Common myeloid progenitor, CD34-positive (primary cell): Measurements from ENCODE around the gene PIEZO1.

Source experiments
- CTCF ChIA-PET: fragments of 350-600 bp; sonication (Branson Sonifier 250); formaldehyde crosslinking; loops from one replicate; lab custom pipeline; 2021; ENCODE audit warnings: antibody characterized with exemption; lab: Charles Lee
- POLR2A ChIA-PET: fragments of 350-600 bp; sonication (Branson Sonifier 250); formaldehyde crosslinking; loops from one replicate; lab custom pipeline; 2021; ENCODE audit warnings: antibody characterized with exemption; lab: Charles Lee
- DNase-seq, 3 donors: peaks; one replicate each; pipeline versions ENCODE4 v3.0.0 to v3.0.0-alpha.2; 2013
- H3K27ac ChIP-seq, 2 experiments: 1 replicate in 1 of 2; 2 replicates in 1 of 2; pipeline ENCODE4 v1.7.0; 2013; ENCODE audit warnings: inconsistent platforms in 2 of 2, low read length in 2 of 2, mild to moderate bottlenecking in 2 of 2, low read depth in 1 of 2, moderate library complexity in 1 of 2; ENCODE audit not compliant: severe bottlenecking in 2 of 2, insufficient read depth in 1 of 2, poor library complexity in 1 of 2
- H3K27me3 ChIP-seq, 5 experiments: replicated peaks in 2 of 5; 1 replicate in 3 of 5; 2 replicates in 2 of 5; pipeline versions ENCODE4 v1.6.1 to v1.7.0; 2013; ENCODE audit warnings: low read length in 4 of 5, mild to moderate bottlenecking in 2 of 5, moderate library complexity in 2 of 5, inconsistent platforms in 1 of 5; ENCODE audit not compliant: insufficient read depth in 5 of 5, control insufficient read depth in 4 of 5
- H3K36me3 ChIP-seq, 4 experiments: 1 replicate in 2 of 4; 2 replicates in 2 of 4; pipeline versions ENCODE4 v1.6.1 to v1.7.0; 2013; ENCODE audit warnings: low read length in 3 of 4, control low read depth in 1 of 4, mild to moderate bottlenecking in 1 of 4; ENCODE audit not compliant: control insufficient read depth in 4 of 4, insufficient read depth in 4 of 4
- H3K4me1 ChIP-seq, 4 experiments: 1 replicate in 3 of 4; 2 replicates in 1 of 4; pipeline versions ENCODE4 v1.6.1 to v1.7.1; 2013; ENCODE audit warnings: low read length in 3 of 4, mild to moderate bottlenecking in 3 of 4, control low read depth in 1 of 4, inconsistent platforms in 1 of 4, moderate library complexity in 1 of 4; ENCODE audit not compliant: control insufficient read depth in 4 of 4, insufficient read depth in 4 of 4; ENCODE audit errors: control extremely low read depth in 1 of 4
- H3K4me3 ChIP-seq, 7 experiments: 1 replicate in 4 of 7; 2 replicates in 3 of 7; pipeline versions ENCODE4 v1.5.1 to v1.7.0; 2013; ENCODE audit warnings: mild to moderate bottlenecking in 7 of 7, low read length in 6 of 7, moderate library complexity in 6 of 7, inconsistent platforms in 2 of 7, low read depth in 2 of 7, control low read depth in 1 of 7; ENCODE audit not compliant: insufficient read depth in 4 of 7, control insufficient read depth in 1 of 7; ENCODE audit errors: extremely low read depth in 1 of 7
- H3K9me3 ChIP-seq, 5 experiments: 1 replicate in 4 of 5; 2 replicates in 1 of 5; pipeline versions ENCODE4 v1.6.1 to v1.7.1; 2013; ENCODE audit warnings: low read length in 4 of 5, mild to moderate bottlenecking in 2 of 5, inconsistent platforms in 1 of 5, low read depth in 1 of 5, moderate library complexity in 1 of 5; ENCODE audit not compliant: control insufficient read depth in 4 of 5, insufficient read depth in 2 of 5; ENCODE audit errors: control extremely low read depth in 1 of 5
- WGBS: methylation state at CpG from one replicate; pipeline ENCODE4 v1.1.5; 2013; ENCODE audit not compliant: insufficient coverage; 5-methylcytosine and 5-hydroxymethylcytosine counted together

Gene PIEZO1

DNA sequence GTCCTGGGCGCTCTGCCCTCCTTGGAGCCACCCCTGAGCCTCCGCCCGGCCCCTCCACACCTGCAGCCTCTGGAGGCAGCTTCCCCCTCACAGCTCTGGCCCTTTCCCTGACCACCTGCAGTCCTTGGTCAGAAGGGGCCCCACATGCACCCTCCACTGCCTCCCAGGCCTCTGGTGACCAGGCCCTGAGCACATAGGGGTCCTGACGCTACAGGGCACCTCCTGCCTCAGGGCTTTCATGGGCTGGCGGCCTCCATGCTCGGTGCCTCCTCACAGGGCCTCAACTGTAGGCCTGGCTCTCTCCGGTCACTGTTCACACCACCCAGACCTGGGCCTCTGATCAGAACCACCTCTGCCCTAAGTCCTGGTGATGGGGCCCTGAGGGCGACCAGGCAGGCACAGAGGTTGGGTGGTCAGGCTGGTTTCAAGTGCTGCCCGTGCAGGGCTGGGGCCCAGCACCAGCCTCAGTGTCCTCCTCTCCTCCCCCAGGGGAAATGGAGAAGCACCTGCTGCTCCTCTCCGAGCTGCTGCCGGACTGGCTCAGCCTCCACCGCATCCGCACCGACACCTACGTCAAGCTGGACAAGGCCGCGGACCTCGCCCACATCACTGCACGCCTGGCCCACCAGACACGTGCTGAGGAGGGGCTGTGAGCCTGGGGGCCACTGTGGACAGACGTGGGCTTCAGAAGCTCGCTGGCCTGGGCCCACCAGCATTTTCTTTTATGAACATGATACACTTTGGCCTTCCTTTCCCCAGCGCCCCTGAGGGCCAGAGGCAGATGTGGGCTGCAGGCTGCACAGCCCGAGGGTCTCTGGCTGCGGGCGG lies 22.8 kb upstream of the PIEZO1 start:
- ChIA-PET POLR2A (interaction anchor here (0.6 kb wide), 1 partner anchor 349 kb away, joined by 3 read pairs; no protein-coding TSS in a partner anchor), CTCF (interaction anchor here (1.0 to 1.4 kb wide), 4 partner anchors 11 to 71 kb away, joined by 3 to 5 read pairs (median 4); no protein-coding TSS in a partner anchor)
- no peak for DNase-seq
- Histone ChIP-seq H3K36me3 (peaks cover 0 to 59% (median 31%) of the 10 kb centered on the region in 4 experiments), H3K9me3 (no peaks in the 10 kb centered on the region), H3K27me3 (no peaks in the 10 kb centered on the region), H3K4me3 (no peak overlapping the region), H3K27ac (no peak overlapping the region), H3K4me1 (peaks cover 0 to 61% (median 45%) of the 10 kb centered on the region in 4 experiments)
- 97% methylated on average over 23 of the region's 26 CpGs for WGBS

DNA sequence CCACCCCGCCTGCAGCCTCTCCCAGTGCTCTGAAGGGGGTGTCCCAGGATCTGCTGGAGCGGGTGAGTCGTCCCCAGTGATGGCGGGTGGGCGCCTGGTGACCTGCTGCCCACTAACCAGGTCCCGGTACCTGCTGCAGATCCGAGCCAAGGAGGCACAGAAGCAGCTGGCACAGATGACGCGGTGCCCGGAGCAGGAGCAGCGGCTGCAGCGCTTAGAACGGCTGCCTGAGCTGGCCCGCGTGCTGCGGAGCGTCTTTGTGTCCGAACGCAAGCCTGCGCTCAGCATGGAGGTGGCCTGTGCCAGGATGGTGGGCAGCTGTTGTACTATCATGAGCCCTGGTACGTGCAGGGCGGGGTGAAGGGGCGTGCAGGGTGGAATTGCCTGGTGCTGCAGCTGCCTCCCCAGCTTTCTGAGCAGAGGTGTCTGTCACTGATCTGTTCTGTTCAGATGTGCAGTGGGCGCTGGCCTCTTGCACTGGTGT lies 22.2 kb upstream of the PIEZO1 start:
- H3K27ac ChIP-seq: no peak overlapping the region
- no peaks in the 10 kb centered on the region for H3K27me3 ChIP-seq
- H3K9me3 ChIP-seq: no peaks in the 10 kb centered on the region
- no peak for DNase-seq
- WGBS: 98% methylated on average over 24 of the region's 24 CpGs
- H3K4me3 ChIP-seq: no peak overlapping the region
- CTCF ChIA-PET: interaction anchor here (1.0 to 1.6 kb wide), 3 partner anchors 12 to 23 kb away, joined by 3 to 5 read pairs (median 4); no protein-coding TSS in a partner anchor
- H3K4me1 ChIP-seq: peaks cover 0 to 57% (median 45%) of the 10 kb centered on the region in 4 experiments
- POLR2A ChIA-PET: no interaction called here
- peaks cover 0 to 59% (median 31%) of the 10 kb centered on the region in 4 experiments for H3K36me3 ChIP-seq

DNA sequence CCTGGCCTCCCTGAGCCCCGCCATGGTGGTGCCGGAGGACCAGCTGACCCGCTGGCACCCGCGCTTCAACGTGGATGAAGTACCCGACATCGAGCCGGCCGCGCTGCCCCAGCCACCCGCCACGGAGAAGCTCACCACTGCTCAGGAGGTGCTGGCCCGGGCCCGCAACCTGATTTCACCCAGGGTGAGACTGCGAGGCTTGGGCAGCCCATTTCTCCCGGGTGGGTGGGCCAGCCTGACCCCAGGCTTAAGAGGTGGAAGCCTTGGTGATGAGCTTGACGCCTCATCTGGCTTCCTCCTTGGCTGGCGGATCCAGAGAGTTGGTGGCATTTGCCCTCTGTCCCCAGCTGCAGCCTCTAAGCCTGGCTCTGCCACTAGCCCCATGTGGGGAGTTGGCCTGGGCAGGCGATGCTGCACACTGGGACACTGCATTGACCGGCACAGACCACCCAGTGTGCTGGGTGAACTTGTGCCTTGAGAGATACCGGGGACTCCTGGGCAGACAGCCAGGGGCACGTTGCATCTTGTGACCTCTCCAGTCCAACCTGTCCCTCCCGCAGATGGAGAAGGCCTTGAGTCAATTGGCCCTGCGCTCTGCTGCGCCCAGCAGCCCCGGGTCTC lies 21.6 kb upstream of the PIEZO1 start:
- Histone ChIP-seq H3K36me3 (peaks cover 0 to 59% (median 31%) of the 10 kb centered on the region in 4 experiments), H3K4me1 (peaks cover 0 to 59% (median 48%) of the 10 kb centered on the region in 4 experiments), H3K27me3 (no peaks in the 10 kb centered on the region), H3K27ac (no peak overlapping the region), H3K9me3 (no peaks in the 10 kb centered on the region), H3K4me3 (no peak overlapping the region)
- DNase-seq: no peak
- POLR2A ChIA-PET: interaction anchor here (1.1 kb wide), 1 partner anchor 13 kb away, joined by 5 read pairs; no protein-coding TSS in a partner anchor
- 96% methylated on average over 24 of the region's 27 CpGs for WGBS
- CTCF ChIA-PET: interaction anchor here (0.7 to 1.6 kb wide), 3 partner anchors 13 to 85 kb away, joined by 3 to 5 read pairs (median 3); no protein-coding TSS in a partner anchor

DNA sequence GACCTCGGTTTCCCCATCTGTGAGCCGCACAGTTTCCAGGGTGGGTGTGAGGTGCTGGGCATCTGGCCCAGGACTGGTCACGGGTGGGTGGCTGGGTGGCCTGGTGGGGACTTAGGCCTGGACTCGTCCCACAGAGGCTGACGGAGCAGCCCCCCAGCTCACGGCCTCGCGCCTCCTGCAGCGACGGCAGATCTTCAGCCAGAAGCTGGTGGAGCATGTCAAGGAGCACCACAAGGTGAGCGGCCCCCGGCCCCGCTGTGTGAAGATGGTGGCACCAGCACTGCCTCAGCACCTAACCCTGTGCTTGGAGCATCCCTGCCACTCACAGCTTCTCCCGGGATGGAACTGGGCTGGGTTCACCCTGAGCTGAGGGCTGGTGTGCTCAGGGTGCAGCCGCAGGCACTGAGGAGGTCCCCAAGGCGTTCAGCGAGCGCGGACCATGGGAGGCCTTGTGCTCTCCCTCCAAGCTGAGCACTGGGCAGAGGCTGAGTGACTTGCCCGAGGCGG lies 20.9 kb upstream of the PIEZO1 start:
- no peak overlapping the region for H3K4me3 ChIP-seq
- H3K9me3 ChIP-seq: no peaks in the 10 kb centered on the region
- H3K4me1 ChIP-seq: peaks cover 0 to 60% (median 48%) of the 10 kb centered on the region in 4 experiments
- WGBS: 98% methylated on average over 20 of the region's 21 CpGs
- ChIA-PET CTCF (interaction anchor here (0.7 to 1.6 kb wide), 2 partner anchors 19 to 85 kb away, joined by 3 to 5 read pairs; no protein-coding TSS in a partner anchor), POLR2A (interaction anchor here (0.6 to 1.1 kb wide), 3 partner anchors 13 to 126 kb away, joined by 3 to 5 read pairs (median 5); no protein-coding TSS in a partner anchor)
- no peaks in the 10 kb centered on the region for H3K27me3 ChIP-seq
- peaks cover 0 to 59% (median 31%) of the 10 kb centered on the region in 4 experiments for H3K36me3 ChIP-seq
- no peak overlapping the region for H3K27ac ChIP-seq
- no peak for DNase-seq

DNA sequence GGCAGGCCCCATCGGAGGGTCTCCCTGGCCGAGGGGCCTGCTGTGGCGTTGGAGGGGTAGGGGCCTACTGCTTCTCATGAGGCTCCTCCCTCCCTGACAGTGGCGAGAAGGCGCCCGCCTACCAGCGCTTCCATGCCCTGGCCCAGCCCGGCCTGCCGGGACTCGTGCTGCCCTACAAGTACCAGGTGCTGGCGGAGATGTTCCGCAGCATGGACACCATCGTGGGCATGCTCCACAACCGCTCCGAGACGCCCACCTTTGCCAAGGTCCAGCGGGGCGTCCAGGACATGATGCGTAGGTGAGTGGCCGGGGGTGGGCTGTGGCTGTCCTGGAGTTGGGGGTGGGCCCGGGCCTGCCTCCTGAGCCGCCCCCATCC lies 20.3 kb upstream of the PIEZO1 start:
- Histone ChIP-seq H3K27ac (no peak overlapping the region), H3K36me3 (peaks cover 0 to 57% (median 31%) of the 10 kb centered on the region in 4 experiments), H3K27me3 (no peaks in the 10 kb centered on the region), H3K4me3 (peak overlapping the region in 2 of 7 experiments; percentile 82 to 96), H3K9me3 (no peaks in the 10 kb centered on the region), H3K4me1 (peaks cover 4 to 60% (median 48%) of the 10 kb centered on the region in 4 experiments)
- POLR2A ChIA-PET: interaction anchor here (1.0 to 1.1 kb wide), 2 partner anchors 12 to 17 kb away, joined by 3 to 5 read pairs; no protein-coding TSS in a partner anchor
- WGBS: 97% methylated on average over 21 of the region's 22 CpGs
- CTCF ChIA-PET: interaction anchor here (1.6 to 2.3 kb wide), 2 partner anchors 18 to 21 kb away, joined by 5 to 6 read pairs; no protein-coding TSS in a partner anchor
- DNase-seq: no peak

DNA sequence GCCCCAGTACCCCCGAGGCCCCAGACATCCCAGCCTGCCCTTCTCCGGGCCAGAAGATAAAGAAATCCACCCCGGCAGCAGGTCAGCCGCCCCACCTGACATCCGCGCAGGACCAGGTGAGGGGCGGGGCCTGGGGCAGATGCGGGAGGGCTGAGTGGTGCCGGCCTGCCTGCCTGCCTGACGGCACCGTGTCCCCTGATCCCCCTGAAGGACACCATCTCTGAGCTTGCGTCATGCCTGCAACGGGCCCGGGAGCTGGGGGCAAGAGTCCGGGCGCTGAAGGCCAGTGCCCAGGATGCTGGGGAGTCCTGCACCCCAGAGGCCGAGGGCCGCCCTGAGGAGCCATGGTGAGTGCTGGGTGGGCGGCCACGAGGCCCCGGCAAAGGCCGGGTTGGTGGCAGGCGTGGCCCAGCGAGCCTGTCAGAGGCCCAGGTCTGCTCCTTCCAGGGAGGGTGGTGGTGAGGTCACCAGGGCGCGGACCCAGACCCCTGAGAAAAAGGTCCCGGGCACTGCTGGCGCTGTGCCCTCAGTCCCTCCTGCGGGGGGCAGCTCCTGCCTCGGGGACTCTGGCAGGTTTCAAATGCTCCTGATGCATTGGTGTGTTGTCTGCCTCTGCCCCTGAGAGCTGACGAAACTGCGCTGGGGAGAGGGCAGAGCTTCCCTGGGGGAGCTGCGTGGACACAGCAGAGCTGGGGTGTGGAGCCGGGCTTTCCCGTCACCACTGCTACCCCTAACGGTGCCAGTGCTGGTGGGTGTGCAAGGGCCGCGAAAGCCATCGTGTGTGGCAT lies 19.7 kb upstream of the PIEZO1 start:
- Histone ChIP-seq H3K36me3 (peaks cover 0 to 52% (median 30%) of the 10 kb centered on the region in 4 experiments), H3K4me1 (peaks cover 6 to 60% (median 48%) of the 10 kb centered on the region in 4 experiments), H3K27ac (peak overlapping the region in 1 of 2 experiments; percentile 43), H3K27me3 (no peaks in the 10 kb centered on the region), H3K4me3 (peak overlapping the region in 6 of 7 experiments; percentile 48 to 96 (median 71)), H3K9me3 (no peaks in the 10 kb centered on the region)
- ChIA-PET POLR2A (interaction anchor here (0.7 kb wide), 1 partner anchor 511 kb away, joined by 3 read pairs; no protein-coding TSS in a partner anchor), CTCF (interaction anchor here (2.3 to 2.9 kb wide), 2 partner anchors 12 to 21 kb away, joined by 6 to 8 read pairs; no protein-coding TSS in a partner anchor)
- DNase-seq: no peak
- WGBS: 57% methylated on average over 36 of the region's 39 CpGs
